ENCODE measurements around the gene RHCG.

- TF ChIP-seq, protein P1, sequence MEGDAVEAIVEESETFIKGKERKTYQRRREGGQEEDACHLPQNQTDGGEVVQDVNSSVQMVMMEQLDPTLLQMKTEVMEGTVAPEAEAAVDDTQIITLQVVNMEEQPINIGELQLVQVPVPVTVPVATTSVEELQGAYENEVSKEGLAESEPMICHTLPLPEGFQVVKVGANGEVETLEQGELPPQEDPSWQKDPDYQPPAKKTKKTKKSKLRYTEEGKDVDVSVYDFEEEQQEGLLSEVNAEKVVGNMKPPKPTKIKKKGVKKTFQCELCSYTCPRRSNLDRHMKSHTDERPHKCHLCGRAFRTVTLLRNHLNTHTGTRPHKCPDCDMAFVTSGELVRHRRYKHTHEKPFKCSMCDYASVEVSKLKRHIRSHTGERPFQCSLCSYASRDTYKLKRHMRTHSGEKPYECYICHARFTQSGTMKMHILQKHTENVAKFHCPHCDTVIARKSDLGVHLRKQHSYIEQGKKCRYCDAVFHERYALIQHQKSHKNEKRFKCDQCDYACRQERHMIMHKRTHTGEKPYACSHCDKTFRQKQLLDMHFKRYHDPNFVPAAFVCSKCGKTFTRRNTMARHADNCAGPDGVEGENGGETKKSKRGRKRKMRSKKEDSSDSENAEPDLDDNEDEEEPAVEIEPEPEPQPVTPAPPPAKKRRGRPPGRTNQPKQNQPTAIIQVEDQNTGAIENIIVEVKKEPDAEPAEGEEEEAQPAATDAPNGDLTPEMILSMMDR (IDR thresholded peaks at IDR 0.05) = no peak
- TF ChIP-seq POLR2A (IDR thresholded peaks at IDR 0.05) = no peak
These were observed 13.3 kb downstream of the RHCG start for GRCh38 chr15:89483079-89483478.

All from body of pancreas (tissue), 4 donors.